DOHH2 (cell line): Measurements from ENCODE around the gene PGM2L1.
"Not testable (repeated sequence)": the region's sequence is repeated elsewhere in the genome, so short reads cannot be mapped to it uniquely, and the experiment has no call there.

Source experiments
- EZH2phosphoT487 ChIP-seq: fragments of 200-600 bp; sonication (generic); IDR thresholded peaks from 2 replicates; pipeline ENCODE4 v1.6.1; 2017; ENCODE audit warnings: borderline replicate concordance, mild to moderate bottlenecking, antibody characterized with exemption, low read length, moderate library complexity, mixed read lengths
- TF ChIP-seq, protein P1 (sequence below): fragments of 200-600 bp; sonication (generic); IDR thresholded peaks from one replicate; pipeline ENCODE4 v1.5.1; 2014; ENCODE audit warnings: antibody characterized with exemption, mild to moderate bottlenecking, low read depth, low read length; ENCODE audit not compliant: poor library complexity, severe bottlenecking

DNA sequence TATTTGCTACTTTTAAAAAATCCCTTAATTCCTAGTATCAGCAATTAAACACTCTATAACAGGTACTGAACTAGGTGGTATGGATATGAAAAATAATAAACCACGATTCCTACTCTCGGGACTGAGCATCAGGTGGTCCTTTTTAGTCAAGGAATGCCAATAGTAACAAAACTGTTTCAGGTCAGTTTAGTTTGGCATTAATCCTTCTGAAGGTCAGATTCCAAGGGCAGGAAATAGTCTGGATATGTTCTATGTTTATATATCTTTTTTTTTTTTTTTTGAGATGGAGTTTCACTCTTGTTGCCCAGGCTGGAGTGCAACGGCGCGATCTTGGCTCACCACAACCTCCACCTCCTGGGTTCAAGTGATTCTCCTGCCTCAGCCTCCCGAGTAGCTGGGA lies 67.2 kb downstream of the PGM2L1 start:
- TF ChIP-seq, protein P1, sequence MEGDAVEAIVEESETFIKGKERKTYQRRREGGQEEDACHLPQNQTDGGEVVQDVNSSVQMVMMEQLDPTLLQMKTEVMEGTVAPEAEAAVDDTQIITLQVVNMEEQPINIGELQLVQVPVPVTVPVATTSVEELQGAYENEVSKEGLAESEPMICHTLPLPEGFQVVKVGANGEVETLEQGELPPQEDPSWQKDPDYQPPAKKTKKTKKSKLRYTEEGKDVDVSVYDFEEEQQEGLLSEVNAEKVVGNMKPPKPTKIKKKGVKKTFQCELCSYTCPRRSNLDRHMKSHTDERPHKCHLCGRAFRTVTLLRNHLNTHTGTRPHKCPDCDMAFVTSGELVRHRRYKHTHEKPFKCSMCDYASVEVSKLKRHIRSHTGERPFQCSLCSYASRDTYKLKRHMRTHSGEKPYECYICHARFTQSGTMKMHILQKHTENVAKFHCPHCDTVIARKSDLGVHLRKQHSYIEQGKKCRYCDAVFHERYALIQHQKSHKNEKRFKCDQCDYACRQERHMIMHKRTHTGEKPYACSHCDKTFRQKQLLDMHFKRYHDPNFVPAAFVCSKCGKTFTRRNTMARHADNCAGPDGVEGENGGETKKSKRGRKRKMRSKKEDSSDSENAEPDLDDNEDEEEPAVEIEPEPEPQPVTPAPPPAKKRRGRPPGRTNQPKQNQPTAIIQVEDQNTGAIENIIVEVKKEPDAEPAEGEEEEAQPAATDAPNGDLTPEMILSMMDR = not testable (repeated sequence)
- TF ChIP-seq EZH2phosphoT487 = not testable (repeated sequence)
